Mucosa of descending colon (tissue), 3 donors: Measurements from ENCODE around the gene LAPTM5. TPM values are rescaled to one million over a fixed set of nuclear protein-coding genes. Genes with fewer than 3 reads are reported as not detected.

Experiments
- ATAC-seq: fragments of 200-7000 bp; cut with Tn5 transposase; one replicate; pipeline ENCODE4 v1.9.1; 2020; ENCODE audit warnings: mild to moderate bottlenecking, moderate library complexity
- DNase-seq, 3 donors: peaks; one replicate each; pipeline ENCODE4 v3.0.0-alpha.2; 2020
- H3K36me3 ChIP-seq: fragments of 200-600 bp; one replicate; pipeline ENCODE4 v1.8.0; 2021; ENCODE audit warnings: low read depth, mild to moderate bottlenecking
- H3K4me1 ChIP-seq: fragments of 200-600 bp; one replicate; pipeline ENCODE4 v1.8.0; 2021; ENCODE audit warnings: low read depth, mild to moderate bottlenecking
- H3K4me3 ChIP-seq: fragments of 200-600 bp; one replicate; pipeline ENCODE4 v1.8.0; 2021; ENCODE audit warnings: mild to moderate bottlenecking
- H3K9me3 ChIP-seq: fragments of 200-600 bp; one replicate; pipeline ENCODE4 v1.8.0; 2021; ENCODE audit warnings: mild to moderate bottlenecking
- intact Hi-C, 2 donors: fragments of 100-400 bp; cut with DNase I in 1 of 2; cut with micrococcal nuclease in 1 of 2; formaldehyde crosslinking; loops; one replicate each; pipeline versions ENCODE4 v1.11.0 to v1.11.1; 2022; cut with DNase I, micrococcal nuclease
- total RNA-seq, 3 donors: library from RNA; stranded (reverse); fragmentation: NEBNext Ultra II Directional in 2 of 3; extraction: Animal tissue kit (Norgen Biotek cat#: 25700) in 2 of 3; gene quantifications; one replicate each; pipeline versions ENCODE4 v1.2.1 to v1.2.4, GENCODE V29; 2021 to 2023
- TF ChIP-seq, protein P1 (sequence below): fragments of 200-600 bp; IDR thresholded peaks from one replicate; pipeline ENCODE4 v1.8.0; 2022; ENCODE audit warnings: antibody characterized with exemption, mild to moderate bottlenecking
- donor health status: DM: no; HTN: no; CAD: no; lungs with moderate emphysema.
- donor health status: DM: no; HTN: no; CAD: no.
- donor health status: DM: no; HTN: yes; CAD: no.

The LAPTM5 gene
- total RNA-seq, 3 donors from 2014 or later, result 24.1 to 71.1 (median 48.1) TPM

DNA sequence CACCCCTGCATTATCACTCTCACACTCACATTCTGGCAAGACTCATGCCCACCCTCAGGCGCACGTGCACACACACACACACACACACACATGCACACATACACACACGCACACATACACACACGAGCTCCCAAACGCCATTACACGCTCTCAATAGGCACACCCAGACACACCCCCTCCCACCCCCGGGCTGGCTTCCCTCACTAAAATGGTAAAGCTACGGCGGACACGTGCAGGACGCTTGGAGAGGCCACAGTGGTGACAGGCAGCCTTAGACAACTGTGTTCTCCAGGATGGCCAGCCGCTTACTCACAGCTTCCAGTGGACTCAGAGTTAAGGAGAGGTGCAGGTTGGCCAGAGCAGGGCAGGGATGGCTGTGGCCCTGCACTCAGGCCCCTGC lies 44.3 kb downstream of the LAPTM5 start:
- ATAC-seq (no peak), DNase-seq (no peak)
- TF ChIP-seq, protein P1, sequence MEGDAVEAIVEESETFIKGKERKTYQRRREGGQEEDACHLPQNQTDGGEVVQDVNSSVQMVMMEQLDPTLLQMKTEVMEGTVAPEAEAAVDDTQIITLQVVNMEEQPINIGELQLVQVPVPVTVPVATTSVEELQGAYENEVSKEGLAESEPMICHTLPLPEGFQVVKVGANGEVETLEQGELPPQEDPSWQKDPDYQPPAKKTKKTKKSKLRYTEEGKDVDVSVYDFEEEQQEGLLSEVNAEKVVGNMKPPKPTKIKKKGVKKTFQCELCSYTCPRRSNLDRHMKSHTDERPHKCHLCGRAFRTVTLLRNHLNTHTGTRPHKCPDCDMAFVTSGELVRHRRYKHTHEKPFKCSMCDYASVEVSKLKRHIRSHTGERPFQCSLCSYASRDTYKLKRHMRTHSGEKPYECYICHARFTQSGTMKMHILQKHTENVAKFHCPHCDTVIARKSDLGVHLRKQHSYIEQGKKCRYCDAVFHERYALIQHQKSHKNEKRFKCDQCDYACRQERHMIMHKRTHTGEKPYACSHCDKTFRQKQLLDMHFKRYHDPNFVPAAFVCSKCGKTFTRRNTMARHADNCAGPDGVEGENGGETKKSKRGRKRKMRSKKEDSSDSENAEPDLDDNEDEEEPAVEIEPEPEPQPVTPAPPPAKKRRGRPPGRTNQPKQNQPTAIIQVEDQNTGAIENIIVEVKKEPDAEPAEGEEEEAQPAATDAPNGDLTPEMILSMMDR, result no peak
- no peak overlapping the region for H3K4me3 ChIP-seq
- H3K9me3 ChIP-seq, result peaks cover 4% of the 10 kb centered on the region
- H3K36me3 ChIP-seq, result no peaks in the 10 kb centered on the region
- intact Hi-C loops, result loop anchor here in 1 of 2 donors (10.0 kb wide), 1 partner anchor 1479 kb away; the partner anchor contains the start of genes MECR and PTPRU
- no peaks in the 10 kb centered on the region for H3K4me1 ChIP-seq

DNA sequence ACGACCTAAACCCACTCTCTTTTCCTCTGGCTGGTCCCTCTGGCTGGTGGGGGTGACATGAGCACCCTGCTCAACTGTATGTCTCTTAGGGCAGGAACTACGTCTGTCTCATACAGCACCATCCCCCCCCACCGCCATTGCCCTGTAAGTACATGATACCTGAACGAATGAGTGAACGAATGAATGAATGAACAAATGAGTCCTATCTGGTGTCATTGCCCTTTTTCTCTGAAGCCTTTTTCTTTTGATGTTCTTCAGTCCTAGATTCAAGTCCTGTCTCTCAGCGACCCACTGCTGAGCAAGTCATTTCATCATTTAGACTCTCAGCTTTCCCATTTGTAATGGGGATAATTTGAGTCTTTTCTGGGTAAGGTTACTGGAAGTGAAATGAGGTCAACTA lies 45.0 kb downstream of the LAPTM5 start:
- intact Hi-C loops, result loop anchor here in 1 of 2 donors (10.0 kb wide), 1 partner anchor 1478 kb away; the partner anchor contains the start of genes MECR and PTPRU
- no peaks in the 10 kb centered on the region for H3K4me1 ChIP-seq
- H3K4me3 ChIP-seq, result no peak overlapping the region
- H3K36me3 ChIP-seq, result no peaks in the 10 kb centered on the region
- H3K9me3 ChIP-seq, result peaks cover 4% of the 10 kb centered on the region
- TF ChIP-seq, protein P1, result no peak
- ATAC-seq, result no peak
- DNase-seq, result no peak

DNA sequence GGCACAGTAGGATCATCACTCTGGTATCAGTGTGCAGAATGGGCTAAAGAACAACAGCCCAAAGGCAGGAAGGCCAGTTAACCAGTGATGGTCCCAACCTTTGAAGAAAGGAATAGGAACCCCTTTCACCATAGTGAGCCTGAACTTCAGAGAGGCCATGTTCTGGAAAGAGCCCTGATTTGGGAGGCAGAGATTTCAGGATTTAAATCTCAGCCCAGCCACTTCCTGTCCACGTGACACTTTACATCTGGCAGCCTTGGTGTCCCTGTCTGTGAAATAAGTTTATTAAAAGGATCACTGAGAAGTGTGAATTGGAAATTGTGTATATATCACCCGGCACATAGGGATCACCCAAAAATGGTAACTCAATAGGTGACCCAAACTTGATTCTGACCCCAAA lies 47.2 kb downstream of the LAPTM5 start:
- no peak for ATAC-seq
- no peaks in the 10 kb centered on the region for H3K36me3 ChIP-seq
- no peak for DNase-seq

DNA sequence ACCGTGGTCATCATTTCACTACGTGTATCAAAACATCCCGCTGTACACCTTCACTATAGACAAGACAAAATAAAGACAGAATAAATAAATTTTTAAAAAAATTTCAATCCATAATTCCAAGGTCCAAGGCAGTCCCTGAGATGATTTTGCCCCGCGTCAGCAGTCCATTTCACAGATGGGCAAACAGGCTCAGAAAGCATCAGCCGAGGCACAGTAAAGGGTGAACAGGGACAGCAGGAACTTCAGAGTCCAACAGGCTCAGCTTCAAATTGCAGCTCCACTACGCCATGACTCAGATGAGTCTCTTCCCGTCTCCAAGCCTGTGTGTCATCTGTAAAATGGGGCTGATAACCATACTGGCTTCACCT lies 49.2 kb downstream of the LAPTM5 start:
- intact Hi-C loops, result no loop called here
- Histone ChIP-seq H3K4me1 (no peaks in the 10 kb centered on the region), H3K9me3 (no peaks in the 10 kb centered on the region), H3K4me3 (no peak overlapping the region), H3K36me3 (no peaks in the 10 kb centered on the region)
- no peak for ATAC-seq
- DNase-seq, result no peak
- TF ChIP-seq, protein P1, result no peak

More for the DNA sequence above, 47.2 kb downstream of the LAPTM5 start:
- Histone ChIP-seq H3K4me1 (no peaks in the 10 kb centered on the region), H3K4me3 (no peak overlapping the region), H3K9me3 (peaks cover 3% of the 10 kb centered on the region)
- TF ChIP-seq, protein P1, result no peak
- intact Hi-C loops, result loop anchor here in 1 of 2 donors (10.0 kb wide), 1 partner anchor 1476 kb away; the partner anchor contains the start of genes MECR and PTPRU

DNA sequence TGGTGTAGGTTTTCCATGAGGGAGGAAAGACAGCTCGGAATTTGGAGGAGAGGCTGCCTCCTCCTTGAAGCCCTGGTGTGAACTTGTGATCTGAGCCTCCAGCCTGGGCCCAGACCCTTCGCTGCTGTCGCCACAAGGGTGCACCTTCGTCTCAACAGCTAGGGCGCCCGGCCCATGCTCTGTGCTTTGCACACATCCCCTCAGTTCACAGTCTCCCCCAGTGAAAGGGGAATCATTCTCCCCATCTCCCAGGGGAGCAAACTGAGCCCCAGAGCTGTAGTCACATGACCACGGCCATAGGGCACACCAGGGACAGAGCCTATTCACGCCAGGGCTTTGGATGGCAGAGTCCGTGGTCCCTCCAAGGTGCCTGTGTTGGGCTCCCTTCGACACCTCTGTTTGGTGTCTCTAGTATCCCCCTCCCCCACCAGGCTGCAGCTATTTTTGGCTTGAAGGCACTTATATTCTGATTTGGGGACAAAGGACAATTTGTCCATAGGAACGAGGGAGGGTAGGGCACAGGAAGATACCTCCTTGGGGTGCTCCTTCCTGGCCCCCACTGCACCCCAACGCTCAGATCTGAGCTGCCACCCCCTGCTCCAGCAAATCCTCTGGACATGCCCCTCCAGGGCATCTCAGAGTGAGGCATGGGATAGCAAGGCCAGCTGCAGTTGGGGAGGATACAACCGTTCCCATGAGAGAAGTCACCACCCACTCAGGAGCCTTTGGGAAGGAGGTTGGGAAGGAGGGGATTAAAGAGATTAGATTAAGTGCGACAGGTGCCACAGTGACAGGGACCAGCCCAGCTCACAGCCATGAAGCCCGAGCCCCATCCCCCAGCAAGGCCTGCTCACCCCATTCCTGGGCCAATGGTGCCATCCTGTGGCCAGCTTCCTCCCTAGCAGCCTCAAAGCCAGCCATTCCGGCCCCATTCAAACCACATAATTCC lies 49.9 kb downstream of the LAPTM5 start:
- DNase-seq (peak in 2 of 3 donors; percentile 72 to 80), ATAC-seq (peak; percentile 91)
- no peaks in the 10 kb centered on the region for H3K36me3 ChIP-seq
- TF ChIP-seq, protein P1, result peak; percentile 54
- no peaks in the 10 kb centered on the region for H3K9me3 ChIP-seq
- intact Hi-C loops, result no loop called here
- H3K4me1 ChIP-seq, result no peaks in the 10 kb centered on the region
- no peak overlapping the region for H3K4me3 ChIP-seq
